Trophoblast cell (in vitro differentiated cells and primary cell): ENCODE data around the gene PKP4.

Source experiments
- DNase-seq, 2 donors: peaks; one replicate each; pipeline ENCODE4 v3.0.0-alpha.2; 2016
- H2AFZ ChIP-seq: 2 replicates; pipeline ENCODE4 v1.6.1; 2013; ENCODE audit warnings: low read length, moderate library complexity, mild to moderate bottlenecking; ENCODE audit not compliant: insufficient read depth, poor library complexity
- H2AK5ac ChIP-seq: 2 replicates; pipeline ENCODE4 v1.6.1; 2013; ENCODE audit warnings: mild to moderate bottlenecking, low read length
- H2BK120ac ChIP-seq: 2 replicates; pipeline ENCODE4 v1.6.1; 2013; ENCODE audit warnings: low read length, mild to moderate bottlenecking, moderate library complexity; ENCODE audit not compliant: insufficient read depth, poor library complexity
- H2BK12ac ChIP-seq: 2 replicates; pipeline ENCODE4 v1.6.1; 2013; ENCODE audit warnings: mild to moderate bottlenecking, low read length, moderate library complexity
- H2BK5ac ChIP-seq: 2 replicates; pipeline ENCODE4 v1.6.1; 2013; ENCODE audit warnings: low read length, low read depth, moderate library complexity, mild to moderate bottlenecking; ENCODE audit not compliant: poor library complexity
- H3K14ac ChIP-seq: 2 replicates; pipeline ENCODE4 v1.6.1; 2013; ENCODE audit warnings: mild to moderate bottlenecking, low read length
- H3K18ac ChIP-seq: 2 replicates; pipeline ENCODE4 v1.6.1; 2013; ENCODE audit warnings: mild to moderate bottlenecking, low read length
- H3K23ac ChIP-seq: 2 replicates; pipeline ENCODE4 v1.6.1; 2013; ENCODE audit warnings: low read length
- H3K27ac ChIP-seq: 2 replicates; pipeline ENCODE4 v1.5.1; 2013; ENCODE audit warnings: low read depth, mild to moderate bottlenecking, inconsistent platforms, low read length, moderate library complexity
- H3K27me3 ChIP-seq: 2 replicates; pipeline ENCODE4 v1.6.1; 2013; ENCODE audit warnings: inconsistent platforms, mild to moderate bottlenecking, low read length, moderate library complexity; ENCODE audit not compliant: insufficient read depth
- H3K36me3 ChIP-seq, 2 experiments: 1 replicate in 1 of 2; 2 replicates in 1 of 2; pipeline ENCODE4 v1.6.1; 2013; ENCODE audit warnings: low read length in 2 of 2, mild to moderate bottlenecking in 2 of 2, moderate library complexity in 1 of 2; ENCODE audit not compliant: insufficient read depth in 2 of 2, control insufficient read depth in 1 of 2
- H3K4ac ChIP-seq: 2 replicates; pipeline ENCODE4 v1.6.1; 2013; ENCODE audit warnings: low read depth, mild to moderate bottlenecking, low read length, moderate library complexity
- H3K4me1 ChIP-seq, 2 experiments: 1 replicate in 1 of 2; 2 replicates in 1 of 2; pipeline ENCODE4 v1.6.1; 2013; ENCODE audit warnings: low read length in 2 of 2, mild to moderate bottlenecking in 2 of 2, moderate library complexity in 1 of 2; ENCODE audit not compliant: insufficient read depth in 2 of 2, control insufficient read depth in 1 of 2
- H3K4me2 ChIP-seq: 2 replicates; pipeline ENCODE4 v1.6.1; 2013; ENCODE audit warnings: inconsistent platforms, mild to moderate bottlenecking, low read length, moderate library complexity
- H3K4me3 ChIP-seq: 2 replicates; pipeline ENCODE4 v1.5.1; 2013; ENCODE audit warnings: mild to moderate bottlenecking, low read depth, low read length, inconsistent platforms
- H3K79me1 ChIP-seq: one replicate; pipeline ENCODE4 v1.6.1; 2013; ENCODE audit warnings: low read length
- H3K79me2 ChIP-seq: 2 replicates; pipeline ENCODE4 v1.6.1; 2013; ENCODE audit warnings: low read length, mild to moderate bottlenecking; ENCODE audit not compliant: control insufficient read depth, insufficient read depth, poor library complexity
- H3K9ac ChIP-seq: 2 replicates; pipeline ENCODE4 v1.6.1; 2013; ENCODE audit warnings: mild to moderate bottlenecking, low read length
- H3K9me3 ChIP-seq: 2 replicates; pipeline ENCODE4 v1.6.1; 2013; ENCODE audit warnings: low read depth, mild to moderate bottlenecking, control low read depth, inconsistent platforms, low read length; ENCODE audit not compliant: insufficient read depth
- H4K12ac ChIP-seq: 2 replicates; pipeline ENCODE4 v1.6.1; 2013; ENCODE audit warnings: low read depth, mild to moderate bottlenecking, low read length, moderate library complexity
- H4K8ac ChIP-seq: 2 replicates; pipeline ENCODE4 v1.6.1; 2013; ENCODE audit warnings: low read depth, mild to moderate bottlenecking, low read length, moderate library complexity
- H4K91ac ChIP-seq: one replicate; pipeline ENCODE4 v1.6.1; 2013; ENCODE audit warnings: low read depth, mild to moderate bottlenecking, low read length, moderate library complexity
- WGBS: extraction: QIAGEN DNeasy Blood & Tissue Kit; methylation state at CpG from one replicate; pipeline ENCODE4 v1.1.7; 2013; ENCODE audit warnings: missing lambda C conversion rate; ENCODE audit not compliant: insufficient read length, insufficient coverage; ENCODE audit errors: extremely low coverage; 5-methylcytosine and 5-hydroxymethylcytosine counted together

The PKP4 gene

DNA sequence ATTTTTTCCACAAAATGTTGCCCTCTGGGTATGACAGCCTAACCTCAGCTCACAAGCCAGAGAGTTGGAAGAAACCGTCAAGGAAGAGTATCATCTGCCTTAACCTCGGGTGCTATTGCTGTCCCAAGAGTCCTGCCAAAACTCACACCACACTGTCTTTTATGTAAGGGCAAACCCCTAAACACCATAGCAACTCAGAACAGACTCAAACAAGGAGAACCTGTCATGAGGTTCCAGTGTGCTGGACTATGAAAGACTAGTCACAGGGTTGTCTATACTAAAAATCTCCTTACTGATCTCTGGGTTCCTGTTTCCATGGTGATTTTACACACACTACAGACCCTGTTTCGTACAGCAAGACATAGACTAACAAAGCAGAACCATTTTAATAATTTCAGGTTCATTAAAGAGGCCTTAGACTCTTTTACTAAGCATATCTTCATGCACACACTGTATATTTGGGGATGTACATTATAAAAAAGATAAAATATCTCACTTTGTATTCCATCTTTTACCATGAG, 159.8 kb downstream of the PKP4 start:
- DNase-seq, result no peak
- H3K4ac ChIP-seq, result no peak overlapping the region
- no peak overlapping the region for H3K4me2 ChIP-seq
- H3K36me3 ChIP-seq, result no peaks in the 10 kb centered on the region
- H2BK120ac ChIP-seq, result no peak overlapping the region
- H3K9ac ChIP-seq, result no peak overlapping the region
- H2AFZ ChIP-seq, result no peak overlapping the region
- no peaks in the 10 kb centered on the region for H3K79me2 ChIP-seq
- H3K23ac ChIP-seq, result no peak overlapping the region
- no peaks in the 10 kb centered on the region for H3K4me1 ChIP-seq
- no peak overlapping the region for H3K18ac ChIP-seq
- H4K8ac ChIP-seq, result no peak overlapping the region
- no peak overlapping the region for H3K27ac ChIP-seq
- no peak overlapping the region for H3K4me3 ChIP-seq
- WGBS, result no CpG with 5 or more reads among the region's 3 CpGs
- no peak overlapping the region for H2AK5ac ChIP-seq
- H3K27me3 ChIP-seq, result no peaks in the 10 kb centered on the region
- H2BK12ac ChIP-seq, result no peak overlapping the region
- no peak overlapping the region for H3K14ac ChIP-seq
- no peaks in the 10 kb centered on the region for H3K79me1 ChIP-seq
- H3K9me3 ChIP-seq, result no peaks in the 10 kb centered on the region
- no peak overlapping the region for H2BK5ac ChIP-seq
- no peak overlapping the region for H4K91ac ChIP-seq
- no peak overlapping the region for H4K12ac ChIP-seq

DNA sequence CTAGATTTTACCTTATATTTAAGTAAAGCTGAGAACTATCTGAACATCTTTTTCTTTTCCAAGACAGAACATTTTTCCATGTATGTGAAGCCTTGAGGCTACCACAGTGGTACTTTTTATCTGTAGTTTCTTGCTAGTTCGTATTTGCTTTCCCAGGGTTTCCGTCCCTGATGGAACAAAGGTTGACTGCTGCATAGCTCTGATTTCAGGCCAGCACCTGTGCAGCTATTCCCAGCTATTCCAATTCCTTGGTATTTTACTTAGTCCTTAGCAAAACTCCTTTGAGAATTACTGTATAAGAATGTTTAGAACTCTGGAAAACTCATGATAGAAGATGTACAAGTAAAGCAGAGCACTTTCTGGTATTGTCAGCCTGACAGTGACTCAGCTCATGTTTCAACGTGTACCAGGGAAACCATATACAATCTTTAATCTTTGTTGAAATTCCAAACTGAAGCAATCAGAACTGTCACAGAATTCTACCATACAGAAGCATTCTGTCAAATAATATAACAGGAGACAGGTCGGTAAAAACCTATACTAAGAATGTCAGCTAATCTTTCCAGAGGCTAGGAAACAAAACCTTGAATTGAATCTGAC, 162.2 kb downstream of the PKP4 start:
- WGBS, result no CpG with 5 or more reads among the region's 4 CpGs
- Histone ChIP-seq H2AFZ (no peak overlapping the region), H3K9ac (no peak overlapping the region), H2AK5ac (no peak overlapping the region), H3K4me2 (no peak overlapping the region), H4K91ac (no peak overlapping the region), H3K27me3 (no peaks in the 10 kb centered on the region), H2BK12ac (no peak overlapping the region), H3K18ac (no peak overlapping the region), H3K14ac (no peak overlapping the region), H4K12ac (no peak overlapping the region), H3K27ac (no peak overlapping the region), H2BK5ac (no peak overlapping the region), H3K79me1 (no peaks in the 10 kb centered on the region), H4K8ac (no peak overlapping the region), H3K23ac (no peak overlapping the region), H3K4me3 (no peak overlapping the region), H3K9me3 (no peaks in the 10 kb centered on the region), H3K79me2 (no peaks in the 10 kb centered on the region), H3K4me1 (no peaks in the 10 kb centered on the region), H3K4ac (no peak overlapping the region), H3K36me3 (peaks cover 2 to 5% of the 10 kb centered on the region in 2 experiments), H2BK120ac (no peak overlapping the region)
- no peak for DNase-seq

DNA sequence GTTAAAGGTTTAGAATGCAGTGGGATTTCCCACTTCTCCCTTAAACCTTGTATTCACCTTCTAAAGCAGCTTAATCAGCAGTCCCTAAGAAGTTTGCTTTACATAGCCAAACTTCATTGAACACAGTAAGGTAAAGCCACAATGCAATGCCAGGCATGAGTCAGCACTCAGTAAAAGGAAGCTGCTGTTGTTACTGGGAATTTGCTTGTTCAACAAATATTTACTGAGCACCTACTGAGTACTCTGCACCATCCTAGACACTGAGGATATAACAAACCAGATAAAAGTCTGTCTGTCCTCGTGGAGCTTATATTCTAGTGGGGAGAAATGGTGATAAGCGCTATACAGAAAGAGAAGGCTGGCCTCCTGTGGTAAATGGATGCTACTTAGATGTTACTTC, 162.7 kb downstream of the PKP4 start:
- no peak overlapping the region for H2BK12ac ChIP-seq
- peaks cover 2 to 5% of the 10 kb centered on the region in 2 experiments for H3K36me3 ChIP-seq
- no peaks in the 10 kb centered on the region for H3K79me2 ChIP-seq
- H3K14ac ChIP-seq, result no peak overlapping the region
- no peak overlapping the region for H2AFZ ChIP-seq
- WGBS, result no CpG with 5 or more reads among the region's 2 CpGs
- no peak overlapping the region for H4K8ac ChIP-seq
- H3K18ac ChIP-seq, result no peak overlapping the region
- H3K4me1 ChIP-seq, result no peaks in the 10 kb centered on the region
- no peaks in the 10 kb centered on the region for H3K9me3 ChIP-seq
- H2BK5ac ChIP-seq, result no peak overlapping the region
- peak in 1 of 2 donors; percentile 4 for DNase-seq
- H3K27me3 ChIP-seq, result no peaks in the 10 kb centered on the region
- no peak overlapping the region for H3K4ac ChIP-seq
- no peak overlapping the region for H3K23ac ChIP-seq
- no peak overlapping the region for H2AK5ac ChIP-seq
- no peak overlapping the region for H4K12ac ChIP-seq
- no peak overlapping the region for H3K4me3 ChIP-seq
- H3K9ac ChIP-seq, result no peak overlapping the region
- no peak overlapping the region for H3K27ac ChIP-seq
- H4K91ac ChIP-seq, result no peak overlapping the region
- no peaks in the 10 kb centered on the region for H3K79me1 ChIP-seq
- no peak overlapping the region for H2BK120ac ChIP-seq
- H3K4me2 ChIP-seq, result no peak overlapping the region

DNA sequence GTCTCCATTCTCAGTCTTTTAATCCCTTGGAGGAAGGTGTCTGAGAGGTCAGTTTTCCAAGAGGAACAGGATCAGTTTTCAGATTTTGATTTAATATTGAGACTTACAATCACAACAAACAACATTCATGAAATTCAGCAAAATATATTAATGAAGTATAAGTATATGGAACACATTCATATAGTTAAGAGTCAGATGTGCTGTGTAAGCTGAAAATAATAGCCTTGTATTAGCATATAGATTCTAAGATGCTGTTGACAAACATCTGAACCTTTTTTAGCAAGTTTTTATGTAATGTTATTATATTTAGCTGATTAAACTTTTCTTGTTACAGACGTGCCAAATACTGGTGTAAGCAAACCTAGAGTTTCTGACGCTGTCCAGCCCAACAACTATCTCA, 163.9 kb downstream of the PKP4 start:
- no peaks in the 10 kb centered on the region for H3K27me3 ChIP-seq
- DNase-seq, result no peak
- H3K79me1 ChIP-seq, result no peaks in the 10 kb centered on the region
- no peak overlapping the region for H2BK120ac ChIP-seq
- no peak overlapping the region for H4K8ac ChIP-seq
- peaks cover 7 to 12% of the 10 kb centered on the region in 2 experiments for H3K36me3 ChIP-seq
- H4K12ac ChIP-seq, result no peak overlapping the region
- H3K4me2 ChIP-seq, result no peak overlapping the region
- H3K9ac ChIP-seq, result no peak overlapping the region
- H3K23ac ChIP-seq, result no peak overlapping the region
- no CpG with 5 or more reads among the region's 2 CpGs for WGBS
- no peak overlapping the region for H3K27ac ChIP-seq
- H2AFZ ChIP-seq, result no peak overlapping the region
- no peak overlapping the region for H2BK5ac ChIP-seq
- no peak overlapping the region for H3K14ac ChIP-seq
- H3K79me2 ChIP-seq, result no peaks in the 10 kb centered on the region
- H3K9me3 ChIP-seq, result no peaks in the 10 kb centered on the region
- H3K18ac ChIP-seq, result no peak overlapping the region
- no peak overlapping the region for H4K91ac ChIP-seq
- no peak overlapping the region for H3K4me3 ChIP-seq
- no peaks in the 10 kb centered on the region for H3K4me1 ChIP-seq
- no peak overlapping the region for H2BK12ac ChIP-seq
- H2AK5ac ChIP-seq, result no peak overlapping the region
- H3K4ac ChIP-seq, result no peak overlapping the region
